NCI-H82 (cell line): Measurements from ENCODE around the gene CIB4.

Source experiments
- DNase-seq: peaks from one replicate; lab custom pipeline; 2025; lab: John Stamatoyannopoulos, UW

The CIB4 gene

DNA sequence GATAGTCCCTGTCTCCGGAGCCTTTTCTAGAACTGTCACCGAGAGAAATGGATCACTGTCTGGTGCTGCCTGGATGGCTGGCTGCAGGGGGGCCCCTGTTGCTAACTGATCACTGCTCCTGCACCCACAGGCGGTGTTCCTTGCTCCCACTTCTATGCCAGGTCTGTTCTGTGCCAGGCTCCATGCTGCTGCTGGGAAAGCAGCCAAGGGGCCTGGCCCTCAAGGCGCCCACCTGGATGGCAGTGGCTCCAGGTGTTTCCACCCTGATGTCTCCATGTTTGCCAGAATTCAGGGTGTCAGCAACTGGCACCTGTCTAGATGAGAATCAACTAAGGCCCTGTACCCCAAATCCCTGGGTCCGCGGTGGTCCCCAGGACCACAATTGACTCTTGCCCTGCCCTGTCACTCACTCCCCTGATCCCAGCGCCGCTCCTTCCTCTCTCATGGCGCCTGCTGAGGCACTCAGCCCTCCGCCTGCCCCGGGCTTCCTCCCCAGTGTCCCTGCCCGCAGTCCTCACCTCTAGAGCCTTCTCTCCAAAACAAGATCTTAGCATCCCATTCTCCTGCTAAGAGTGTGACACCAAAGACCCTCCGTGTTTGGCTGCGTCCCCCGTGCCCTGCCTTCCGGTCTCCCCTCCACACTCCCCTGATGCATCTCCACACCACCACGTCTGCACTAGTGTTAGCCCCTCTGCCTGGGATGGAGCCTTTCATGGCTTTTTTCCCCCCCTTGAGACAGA lies 90.7 kb downstream of the CIB4 start:
- DNase-seq: no peak

DNA sequence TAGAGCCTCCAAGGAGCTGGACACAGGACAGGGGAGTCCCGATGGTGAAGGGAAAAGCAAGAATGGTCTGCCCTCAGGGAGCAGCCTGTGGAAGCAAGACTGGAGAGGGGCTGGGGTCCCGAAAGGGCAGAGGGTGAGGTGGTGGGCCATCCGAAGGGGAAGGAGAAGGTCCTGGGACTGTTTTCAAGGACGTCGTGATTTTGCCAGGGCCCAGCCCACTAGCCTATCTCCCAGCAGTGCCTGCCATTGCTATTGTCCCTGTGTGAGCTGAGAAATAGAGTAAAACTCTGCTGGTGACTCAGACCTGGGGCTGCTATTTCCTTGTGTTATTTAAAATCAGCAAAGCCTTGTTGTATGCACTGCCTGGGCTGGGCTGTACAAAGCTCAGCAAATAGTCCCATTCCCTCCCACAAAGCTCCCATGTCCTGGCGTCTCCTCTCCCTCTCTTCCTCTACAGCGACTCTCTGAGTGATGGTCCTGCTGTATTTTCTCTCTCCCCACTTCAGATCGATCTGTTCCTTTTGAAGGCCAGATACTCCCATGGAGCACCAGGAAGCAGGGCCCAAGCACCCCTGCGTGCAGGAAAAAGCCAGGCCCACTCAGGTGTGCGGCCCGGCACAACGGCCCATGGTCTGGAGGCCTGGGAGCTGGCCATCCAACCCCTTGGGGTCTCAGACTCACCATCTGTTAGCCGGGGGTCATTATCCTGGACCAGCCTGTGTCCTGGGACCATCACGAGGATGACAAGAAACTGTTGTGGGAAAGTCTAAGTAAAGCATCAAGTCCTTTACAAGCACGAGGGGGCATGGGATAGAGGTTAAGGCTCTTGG lies 98.3 kb downstream of the CIB4 start:
- no peak for DNase-seq

DNA sequence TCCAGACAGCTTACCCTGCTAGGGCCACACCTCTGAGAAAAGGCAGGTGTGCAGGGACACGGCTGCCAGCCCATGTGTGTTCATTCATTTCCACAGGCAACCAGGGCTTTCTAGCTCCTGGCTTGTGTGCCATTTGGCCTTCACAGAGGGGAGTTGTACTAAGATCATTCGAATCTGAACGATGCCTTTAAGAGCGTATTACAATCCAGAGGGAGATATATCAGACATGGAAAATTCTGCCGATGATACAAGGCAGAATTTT lies 99.0 kb downstream of the CIB4 start:
- no peak for DNase-seq

DNA sequence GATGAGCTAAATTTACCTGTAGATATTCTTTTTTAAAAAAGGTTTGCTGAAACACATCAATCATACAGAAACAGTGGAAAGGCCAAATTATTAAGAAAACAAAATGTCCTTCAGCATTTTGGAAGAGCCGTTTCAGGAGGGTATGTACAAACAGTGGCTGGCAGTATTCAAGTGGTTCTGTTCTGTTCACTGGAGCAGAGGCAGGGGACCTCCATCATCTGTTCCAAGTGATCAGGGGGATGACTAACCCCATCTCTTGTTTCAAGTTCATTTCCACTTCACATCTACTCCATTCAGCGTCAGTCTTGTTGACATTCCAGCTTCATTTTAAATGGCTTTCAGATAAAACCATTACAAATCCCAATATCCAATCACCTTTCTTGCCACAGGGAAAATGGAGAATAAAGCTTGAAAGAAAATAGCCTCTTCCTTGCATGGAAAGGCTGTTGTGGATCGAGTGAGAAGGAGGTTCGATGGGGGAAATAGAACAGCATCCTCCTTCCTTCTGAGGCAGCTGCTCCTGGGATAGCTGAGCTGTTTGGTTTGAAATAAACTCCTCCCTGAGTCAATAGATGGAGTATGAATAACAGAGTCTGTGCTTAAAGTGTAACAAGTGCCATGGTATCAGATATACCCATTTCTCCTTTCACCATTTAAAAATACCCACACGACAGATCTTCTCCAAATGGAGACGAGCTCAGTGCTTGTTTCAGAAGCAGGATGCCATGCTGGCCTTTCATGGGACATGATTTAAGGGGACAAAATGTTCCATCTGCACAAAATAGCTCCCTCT lies 99.6 kb downstream of the CIB4 start:
- no peak for DNase-seq

DNA sequence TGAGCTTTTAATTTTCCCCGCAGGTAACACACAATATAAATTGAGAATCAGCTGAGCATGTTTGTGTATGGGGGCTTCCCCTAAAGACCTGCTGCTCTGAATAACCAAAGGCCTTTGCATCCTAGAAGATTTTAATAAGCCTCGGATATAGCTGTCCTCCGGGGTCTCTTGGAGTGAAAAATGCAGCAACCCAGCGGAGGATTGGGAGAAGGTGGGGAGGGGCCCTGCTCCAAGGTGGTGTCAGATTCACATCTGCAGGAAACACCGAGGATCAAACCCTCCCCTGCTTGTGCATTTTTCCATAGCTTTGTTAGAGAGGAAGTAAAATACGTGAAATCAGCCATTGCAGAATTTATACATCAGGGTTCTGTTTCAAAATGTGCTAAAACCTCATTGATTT lies 100.2 kb downstream of the CIB4 start:
- DNase-seq: no peak

DNA sequence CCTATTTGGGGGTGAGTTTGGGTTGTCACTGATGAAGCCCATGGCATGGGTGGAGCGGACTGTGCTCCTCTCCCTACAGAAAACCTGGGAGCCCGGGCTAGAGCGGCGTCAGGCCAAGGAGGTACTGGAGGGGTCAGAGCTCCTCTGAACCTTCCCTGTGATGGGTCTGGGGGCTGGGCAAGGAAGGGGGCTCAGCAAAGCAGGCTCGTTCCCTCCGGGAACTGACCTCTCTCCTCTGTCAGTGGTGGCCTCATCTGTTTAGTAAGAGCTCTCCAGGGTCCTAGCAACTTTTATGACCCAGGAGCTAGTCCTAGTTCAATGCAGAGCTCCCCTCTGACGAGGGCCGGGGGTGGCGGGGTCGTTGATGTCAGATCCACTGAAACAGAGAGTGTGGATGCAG lies 100.9 kb downstream of the CIB4 start:
- DNase-seq: no peak

DNA sequence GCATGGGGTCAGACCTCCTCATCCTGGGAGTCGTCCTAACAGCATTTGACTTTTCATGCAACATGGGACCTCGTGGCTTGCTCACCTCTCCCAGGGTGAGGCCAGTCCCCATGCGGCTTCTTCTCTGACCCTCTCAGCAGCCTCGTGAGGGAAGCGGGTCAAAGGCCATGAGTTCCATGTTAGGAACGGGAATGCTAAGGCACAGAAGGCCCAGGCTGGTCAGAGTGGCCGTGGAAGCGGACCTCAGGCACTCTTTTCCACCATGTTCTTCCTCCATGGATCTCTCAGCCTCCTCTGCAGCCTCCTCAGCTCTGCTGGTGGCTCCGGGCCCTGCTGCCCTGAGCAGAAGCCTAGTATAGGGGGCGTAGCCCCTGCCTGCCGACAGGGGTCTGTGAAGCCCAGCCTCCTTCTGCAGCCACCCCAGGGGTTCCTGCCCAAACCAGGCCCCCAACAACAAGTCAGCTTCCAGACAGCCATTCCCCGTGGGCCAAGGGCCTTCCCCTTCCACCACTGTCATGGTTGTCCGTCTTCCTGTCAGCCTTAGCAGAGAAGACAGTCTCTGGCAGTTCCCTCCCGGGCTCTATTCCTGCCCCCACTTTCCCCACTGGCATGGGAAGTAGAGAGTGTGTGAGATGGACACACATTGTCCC lies 103.2 kb downstream of the CIB4 start:
- no peak for DNase-seq

DNA sequence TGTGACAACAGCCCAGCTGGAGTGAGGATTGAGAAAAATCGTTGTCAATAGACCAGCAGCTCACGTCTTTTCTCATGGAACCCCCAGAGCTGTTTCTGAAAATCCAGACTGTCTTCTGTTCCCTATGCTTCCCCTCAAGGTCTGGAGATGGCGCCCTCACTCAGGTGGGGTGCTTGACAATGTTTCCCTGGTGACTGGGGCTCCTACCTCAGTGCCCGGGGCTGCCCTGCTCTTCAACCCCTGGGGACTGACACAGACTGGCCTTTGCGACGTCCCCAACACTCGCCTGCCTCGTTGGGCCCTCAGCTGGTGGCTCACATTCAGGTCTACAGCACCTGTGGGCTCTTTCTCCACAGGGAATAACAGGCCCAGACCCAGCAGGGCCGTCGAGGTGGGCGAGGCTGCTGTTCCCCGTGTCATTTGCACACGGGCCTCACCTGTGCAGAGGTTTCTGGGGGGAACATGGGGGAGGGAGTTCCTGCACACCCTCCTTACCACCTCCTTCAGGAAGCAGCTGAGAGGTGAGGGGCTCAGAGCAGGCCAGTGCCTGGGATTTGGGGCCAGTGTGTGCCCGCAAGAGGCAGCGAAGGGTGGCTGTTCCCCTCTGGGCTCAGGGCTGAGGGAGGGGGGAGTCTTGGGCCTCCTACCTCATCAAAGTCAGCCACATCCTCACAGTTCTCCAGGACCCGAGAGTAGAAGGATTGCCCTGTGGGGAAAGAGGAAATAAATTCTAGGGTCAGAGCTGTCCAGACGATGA lies 103.9 kb downstream of the CIB4 start:
- no peak for DNase-seq

DNA sequence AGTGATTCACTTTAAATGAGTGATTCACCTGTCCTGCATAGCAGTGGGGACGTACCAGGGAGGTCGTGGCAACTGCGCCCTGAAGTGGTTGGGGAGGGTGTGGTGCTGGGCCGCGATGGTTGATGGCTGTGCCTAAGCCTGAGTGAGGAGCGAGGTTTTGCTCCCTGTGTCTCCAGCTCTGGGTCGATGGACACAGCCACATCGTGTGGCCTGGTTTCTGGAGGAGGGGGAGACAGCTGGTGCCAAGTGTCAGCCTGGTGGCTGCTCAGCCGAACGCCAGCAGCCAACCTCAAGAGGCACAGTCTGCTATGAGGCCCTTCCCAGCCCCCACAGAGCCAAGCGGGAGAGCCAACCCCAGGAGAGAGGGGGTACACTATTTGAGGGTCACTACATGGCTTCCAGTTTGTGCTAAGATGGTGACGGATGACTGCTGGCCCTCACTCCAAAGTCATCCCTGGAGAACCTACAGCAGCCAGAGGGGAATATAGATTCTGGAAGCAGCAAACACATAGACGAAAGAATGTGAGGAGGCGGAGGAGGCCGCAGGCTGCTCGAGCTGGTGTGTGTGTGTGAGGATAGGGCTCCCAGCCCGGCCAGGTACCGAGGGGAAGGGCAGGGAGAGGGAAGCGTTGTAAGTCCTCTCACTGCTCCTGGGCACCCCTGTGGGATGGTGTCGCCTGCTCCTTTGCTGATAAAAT lies 104.6 kb downstream of the CIB4 start:
- DNase-seq: no peak

DNA sequence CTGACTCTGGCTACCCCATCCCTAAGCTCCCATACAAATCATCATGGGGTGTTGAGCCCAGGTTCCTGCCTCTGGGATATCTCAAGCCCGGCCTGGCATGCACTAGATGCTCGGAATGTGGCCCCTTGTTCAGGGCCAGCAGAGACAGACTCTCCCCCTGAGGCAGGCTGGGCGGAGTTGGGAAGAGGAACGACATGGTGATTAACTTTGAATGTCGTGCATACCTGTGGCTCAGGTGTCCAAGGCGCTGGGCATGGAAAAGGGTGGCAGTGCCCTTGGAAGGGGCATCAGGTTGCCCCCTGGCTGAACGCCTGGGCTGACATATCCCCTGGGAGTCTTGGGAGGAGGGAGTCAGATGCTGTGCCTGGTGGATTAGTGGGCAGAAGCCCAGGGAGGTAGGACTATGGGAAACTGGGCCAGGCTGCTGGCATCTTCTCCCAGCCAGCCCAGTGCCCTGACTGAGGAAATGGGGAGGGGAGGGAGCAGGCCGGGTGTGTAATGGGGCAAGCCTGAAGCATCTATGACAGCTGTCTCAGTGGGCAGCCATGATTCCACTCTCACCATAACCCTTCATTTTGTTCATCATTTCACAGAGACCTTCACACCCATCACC lies 105.4 kb downstream of the CIB4 start:
- no peak for DNase-seq

DNA sequence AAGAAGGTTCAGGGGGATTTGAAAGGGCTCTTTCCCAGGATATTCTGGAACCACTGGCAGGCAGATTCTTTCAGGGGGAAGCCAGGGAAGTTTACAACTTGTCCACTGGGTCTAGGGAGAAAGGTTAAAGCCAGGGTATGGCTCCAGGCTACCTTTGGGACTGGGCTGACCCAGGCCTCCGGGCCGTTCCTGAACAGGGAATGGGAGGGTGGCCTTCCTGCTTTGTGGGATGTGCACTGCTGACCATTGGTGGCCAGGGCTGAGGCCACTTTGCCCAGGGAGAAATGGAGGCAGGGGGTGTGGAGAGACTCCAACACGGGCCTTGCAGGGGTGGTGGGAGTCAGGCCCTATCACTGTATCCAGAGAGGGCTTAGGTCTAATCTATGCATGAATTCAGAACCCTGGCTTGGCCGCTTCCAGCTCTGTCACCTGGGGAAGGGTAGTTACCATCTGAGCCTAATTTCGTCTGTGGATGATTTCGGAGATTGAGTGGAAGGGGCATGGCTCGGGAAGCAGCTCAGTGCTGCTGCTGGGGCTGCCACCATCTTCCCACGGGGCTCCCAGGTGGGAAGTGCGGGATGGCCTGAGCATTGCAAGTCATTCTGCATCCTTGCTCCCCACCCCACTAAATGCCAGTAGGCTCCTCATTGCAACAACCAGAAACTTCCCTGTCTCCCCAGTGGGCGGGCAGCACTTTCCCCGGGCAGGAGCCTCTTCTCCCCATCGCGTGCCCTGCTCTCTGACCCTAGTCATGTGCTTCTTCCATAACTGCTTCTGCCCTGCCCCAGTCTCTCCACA lies 106.1 kb downstream of the CIB4 start:
- DNase-seq: no peak

DNA sequence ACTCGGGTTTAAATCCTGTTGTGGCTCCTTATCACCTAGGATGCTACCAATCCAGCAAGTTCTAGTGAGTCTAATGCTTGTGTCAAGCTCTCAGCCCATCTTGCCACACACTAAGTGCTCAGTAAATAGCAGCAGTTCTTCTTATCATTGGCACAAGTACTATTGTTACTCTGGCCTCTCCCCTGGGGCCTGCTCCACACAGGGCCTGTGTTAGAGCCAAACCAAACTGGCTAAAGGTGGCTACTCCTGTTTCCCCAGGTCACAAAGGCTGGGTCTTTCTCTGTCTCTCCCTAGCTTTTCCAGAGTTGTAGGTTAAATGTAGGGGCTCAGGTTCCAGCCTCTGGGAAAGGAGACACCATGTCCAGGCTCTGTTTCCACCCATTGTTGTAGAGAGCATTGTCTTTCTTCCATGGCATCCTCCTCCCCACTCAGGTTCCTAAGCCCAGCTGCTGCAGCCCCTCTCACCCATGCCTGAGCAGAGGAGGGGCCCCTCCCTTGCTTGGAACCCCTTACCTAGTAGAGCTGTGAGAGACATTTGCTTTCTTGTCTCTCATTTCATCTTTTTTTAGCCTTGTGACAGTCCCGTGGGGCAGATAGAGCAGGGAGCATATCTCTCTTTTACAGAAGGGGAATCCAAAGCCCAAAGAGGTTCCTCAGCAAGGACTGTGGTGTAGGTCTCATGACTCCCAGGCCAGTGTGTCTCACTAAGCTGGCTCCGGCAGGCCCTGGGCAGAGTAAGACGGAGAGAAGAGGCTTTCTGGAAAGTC lies 106.9 kb downstream of the CIB4 start:
- no peak for DNase-seq

DNA sequence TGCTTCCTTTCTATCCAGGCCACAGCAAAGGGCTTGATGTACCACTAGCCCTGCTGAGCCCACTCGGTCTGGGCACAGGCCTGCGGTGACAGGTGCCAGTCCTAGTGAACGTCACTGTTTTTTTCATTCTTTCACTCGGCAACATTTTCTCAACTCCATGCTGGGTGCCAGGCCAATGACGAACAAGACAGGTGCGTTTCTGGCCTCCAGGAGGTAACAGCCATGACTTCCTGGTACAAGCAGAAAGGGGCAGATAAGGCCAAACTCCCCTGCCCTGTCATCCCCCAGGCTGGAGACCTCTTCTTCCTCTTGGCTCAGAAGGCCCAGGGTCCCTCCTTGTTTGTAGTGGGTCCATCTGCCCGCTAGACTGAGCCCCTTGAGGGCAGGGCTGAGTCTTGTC lies 107.5 kb downstream of the CIB4 start:
- DNase-seq: no peak

DNA sequence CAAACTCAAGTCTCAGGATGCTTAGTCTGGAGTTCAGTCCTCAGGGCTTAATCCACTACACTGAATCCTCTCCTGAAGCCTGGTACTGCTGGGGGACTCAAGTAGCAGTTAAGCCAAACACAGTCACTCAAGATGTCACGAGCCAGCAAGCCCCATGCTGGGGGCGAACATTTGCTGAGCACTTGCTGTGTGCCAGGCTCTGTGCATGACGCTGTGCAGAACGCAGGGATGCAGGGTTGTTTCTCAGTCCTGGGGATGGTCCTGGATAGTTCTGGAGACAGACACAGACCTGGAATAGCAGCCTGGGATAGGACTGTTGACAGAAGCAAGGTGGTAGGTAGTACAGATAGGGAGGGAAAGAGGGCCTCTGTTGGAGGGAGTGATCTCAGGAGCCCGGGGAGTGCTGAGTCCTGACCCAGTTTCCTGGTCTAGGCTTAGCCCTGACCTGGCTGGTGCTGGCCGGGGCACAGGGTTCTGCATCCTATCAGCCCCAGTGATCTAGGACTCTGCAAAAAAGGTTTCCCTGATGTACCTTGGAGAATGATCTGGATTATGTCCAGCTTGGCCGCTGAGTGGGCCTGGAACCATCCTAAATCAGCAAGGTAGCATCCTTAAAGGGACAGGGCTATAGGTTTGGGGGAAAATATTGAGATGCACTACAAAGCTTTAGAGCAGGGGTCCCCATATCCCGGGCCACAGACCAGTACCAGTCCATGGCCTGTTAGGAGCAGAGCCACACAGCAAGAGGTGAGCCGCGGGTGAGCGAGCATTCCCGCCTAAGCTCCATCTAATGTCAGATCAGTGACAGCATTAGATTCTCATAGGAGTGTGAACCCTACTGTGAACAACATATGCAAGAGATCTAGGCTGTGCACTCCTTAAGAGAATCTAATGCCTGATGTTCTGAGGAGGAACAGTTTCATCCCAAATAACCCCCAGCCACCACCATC lies 108.6 kb downstream of the CIB4 start:
- no peak for DNase-seq
